ENCODE results near the gene SYT17. TPM values are rescaled to one million over a fixed set of nuclear protein-coding genes. Genes with fewer than 3 reads are reported as not detected.

Gene SYT17
- total and polyA plus RNA-seq, 10 of the 15 experiments (the other 5 are each of a cell fraction or from before 2014, with no cell fraction given), result 3.7 to 12.3 (median 5.0) TPM

DNA sequence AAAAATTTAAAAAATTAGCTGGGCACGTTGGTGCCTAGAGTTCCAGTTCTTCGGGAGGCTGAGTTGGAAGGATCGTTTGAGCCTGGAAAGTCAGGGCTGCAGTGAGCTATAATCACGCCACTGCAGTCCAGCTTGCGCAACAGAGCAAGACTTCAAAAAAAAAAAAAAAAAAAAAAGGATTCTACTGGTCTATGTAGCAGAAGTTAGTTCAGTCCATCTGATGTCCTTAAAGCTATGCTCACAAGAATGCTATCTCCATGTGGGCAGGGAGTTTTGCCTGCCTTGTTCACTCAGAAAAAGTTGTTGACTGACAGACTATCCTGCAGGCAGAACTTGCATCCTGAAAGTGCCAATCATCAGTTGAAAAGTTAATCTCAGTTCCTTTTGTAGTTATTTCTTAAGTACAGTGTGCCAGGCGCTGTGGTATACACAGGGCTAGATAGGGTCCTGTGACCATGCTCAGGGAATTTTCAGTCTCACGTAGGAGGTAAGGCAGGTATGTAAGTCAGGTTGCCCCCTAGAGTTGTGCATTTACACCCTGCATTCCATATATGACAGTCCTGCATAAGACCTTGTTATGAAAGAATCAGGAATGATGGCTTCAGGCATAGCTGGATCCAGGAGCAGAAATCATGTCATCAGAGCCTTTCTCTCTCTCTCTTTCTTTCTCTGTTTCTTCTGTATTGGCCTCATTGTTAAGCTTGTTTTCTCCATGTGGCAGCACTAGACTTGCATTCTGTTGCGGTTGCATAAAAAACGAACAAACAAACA lies 7.6 kb downstream of the SYT17 start:
- H3K27me3 ChIP-seq (replicated peaks in 1 of 2; ENCODE audit: control insufficient read depth in 2 of 2, insufficient read depth in 2 of 2, low read length in 1 of 2), result no peaks in the 10 kb centered on the region
- no peak overlapping the region for H3K9ac ChIP-seq (ENCODE audit: control insufficient read depth, insufficient read depth, low read length)
- no TSS peak for BruUV-seq (replicated peaks)
- no peaks in the 10 kb centered on the region for H3K9me3 ChIP-seq (replicated peaks; ENCODE audit: control insufficient read depth, insufficient read depth, low read length)
- no peak for TF ChIP-seq ASH2L (IDR thresholded peaks at IDR 0.05; ENCODE audit: borderline replicate concordance, low read depth)
- TF ChIP-seq, protein P1, sequence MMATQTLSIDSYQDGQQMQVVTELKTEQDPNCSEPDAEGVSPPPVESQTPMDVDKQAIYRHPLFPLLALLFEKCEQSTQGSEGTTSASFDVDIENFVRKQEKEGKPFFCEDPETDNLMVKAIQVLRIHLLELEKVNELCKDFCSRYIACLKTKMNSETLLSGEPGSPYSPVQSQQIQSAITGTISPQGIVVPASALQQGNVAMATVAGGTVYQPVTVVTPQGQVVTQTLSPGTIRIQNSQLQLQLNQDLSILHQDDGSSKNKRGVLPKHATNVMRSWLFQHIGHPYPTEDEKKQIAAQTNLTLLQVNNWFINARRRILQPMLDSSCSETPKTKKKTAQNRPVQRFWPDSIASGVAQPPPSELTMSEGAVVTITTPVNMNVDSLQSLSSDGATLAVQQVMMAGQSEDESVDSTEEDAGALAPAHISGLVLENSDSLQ (IDR thresholded peaks at IDR 0.05), result peak; percentile 20; the same call in 1 of the 2 replicates
- FAIRE-seq (no peak), DNase-seq (ENCODE audit: low read depth, low spot score) (no peak), ATAC-seq (no peak)
- no peak overlapping the region for H3K4me2 ChIP-seq (ENCODE audit: control insufficient read depth, insufficient read depth)
- ChIA-PET SMC1A (ENCODE audit: uncharacterized antibody, unreplicated experiment) (interaction anchor here (1.4 to 7.0 kb wide), 2 partner anchors 81 to 90 kb away, joined by 3 to 59 read pairs; no protein-coding TSS in a partner anchor), POLR2A (no interaction called here), CTCF (interaction anchor here (0.7 to 8.6 kb wide), 3 partner anchors 53 to 1517 kb away, joined by 3 to 80 read pairs (median 3); no protein-coding TSS in a partner anchor), RAD21 (ENCODE audit: unreplicated experiment) (no interaction called here)
- H3K27ac ChIP-seq (ENCODE audit: control insufficient read depth, insufficient read depth), result no peak overlapping the region
- H3K4me3 ChIP-seq, result no peak overlapping the region
- no peaks in the 10 kb centered on the region for H3K36me3 ChIP-seq (ENCODE audit: control insufficient read depth in 2 of 2, insufficient read depth in 2 of 2, low read length in 1 of 2)
- in situ Hi-C loops (cut with MboI) (no loop called here), intact Hi-C loops (cut with micrococcal nuclease; ENCODE audit: unreplicated experiment) (no loop called here)
- 77% methylated on average over 9 of the region's 9 CpGs for WGBS (ENCODE audit: insufficient coverage, insufficient replicate concordance, low lambda C conversion rate, missing lambda C conversion rate)
- no peaks in the 10 kb centered on the region for H3K79me2 ChIP-seq (ENCODE audit: control insufficient read depth, insufficient read depth, low read length)
- no peaks in the 10 kb centered on the region for H3K4me1 ChIP-seq (ENCODE audit: control insufficient read depth, insufficient read depth, low read length)
- H4K20me1 ChIP-seq (ENCODE audit: control insufficient read depth, insufficient read depth), result no peaks in the 10 kb centered on the region
- H2AFZ ChIP-seq (ENCODE audit: control insufficient read depth, low read depth, low read length), result no peak overlapping the region

DNA sequence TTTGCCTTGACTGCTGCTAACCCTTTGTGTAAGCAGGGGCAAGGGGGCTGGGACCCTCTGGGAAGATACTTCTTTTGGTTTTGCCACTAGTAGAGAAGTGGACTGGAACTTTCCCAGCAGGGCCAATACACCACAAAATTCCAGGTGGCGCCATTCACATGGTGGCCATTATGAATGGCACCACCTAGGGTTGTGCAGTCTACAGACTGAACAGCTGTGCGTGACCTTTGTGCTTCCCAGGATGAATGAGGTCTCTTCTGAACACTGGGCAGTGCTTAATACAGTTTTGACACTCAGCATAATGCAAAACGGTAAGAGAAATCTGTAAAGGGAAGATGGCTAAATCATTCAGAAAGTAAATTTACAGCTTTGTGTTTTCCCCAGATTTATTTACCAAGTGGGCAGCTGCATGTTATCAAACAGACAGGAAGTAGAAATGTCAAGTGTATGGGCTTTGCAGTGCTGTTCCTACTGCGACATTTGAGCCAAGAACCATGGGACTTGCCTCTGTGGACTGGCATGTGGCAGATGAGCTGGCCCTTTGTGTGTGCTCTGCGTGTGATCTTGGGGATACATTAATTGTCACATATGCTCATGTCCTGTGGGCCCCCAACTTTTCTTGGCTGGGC lies 9.2 kb downstream of the SYT17 start:
- Histone ChIP-seq H3K9me3 (replicated peaks; ENCODE audit: control insufficient read depth, insufficient read depth, low read length) (no peaks in the 10 kb centered on the region), H3K4me3 (no peak overlapping the region), H3K4me1 (ENCODE audit: control insufficient read depth, insufficient read depth, low read length) (no peaks in the 10 kb centered on the region), H3K4me2 (ENCODE audit: control insufficient read depth, insufficient read depth) (no peak overlapping the region), H3K36me3 (ENCODE audit: control insufficient read depth in 2 of 2, insufficient read depth in 2 of 2, low read length in 1 of 2) (no peaks in the 10 kb centered on the region), H3K27ac (ENCODE audit: control insufficient read depth, insufficient read depth) (no peak overlapping the region), H3K27me3 (replicated peaks in 1 of 2; ENCODE audit: control insufficient read depth in 2 of 2, insufficient read depth in 2 of 2, low read length in 1 of 2) (no peaks in the 10 kb centered on the region), H2AFZ (ENCODE audit: control insufficient read depth, low read depth, low read length) (no peak overlapping the region), H3K9ac (ENCODE audit: control insufficient read depth, insufficient read depth, low read length) (no peak overlapping the region), H4K20me1 (ENCODE audit: control insufficient read depth, insufficient read depth) (no peaks in the 10 kb centered on the region), H3K79me2 (ENCODE audit: control insufficient read depth, insufficient read depth, low read length) (no peaks in the 10 kb centered on the region)
- DNase-seq (ENCODE audit: low read depth, low spot score), result no peak
- ChIA-PET POLR2A (no interaction called here), CTCF (interaction anchor here (0.8 to 8.6 kb wide), 8 partner anchors 10 to 325 kb away, joined by 3 to 80 read pairs (median 4); no protein-coding TSS in a partner anchor), SMC1A (ENCODE audit: uncharacterized antibody, unreplicated experiment) (interaction anchor here (0.6 to 7.0 kb wide), 5 partner anchors 39 to 199 kb away, joined by 3 to 59 read pairs (median 3); no protein-coding TSS in a partner anchor), RAD21 (ENCODE audit: unreplicated experiment) (interaction anchor here (1.3 kb wide), 1 partner anchor 67 kb away, joined by 3 read pairs; no protein-coding TSS in a partner anchor)
- TF ChIP-seq YY1 (IDR thresholded peaks at IDR 0.05; ENCODE audit: low read depth, low read length), result 0 out of 2 replicates have a peak, but pooled peaks have one; percentile 27
- TF ChIP-seq, protein P2, sequence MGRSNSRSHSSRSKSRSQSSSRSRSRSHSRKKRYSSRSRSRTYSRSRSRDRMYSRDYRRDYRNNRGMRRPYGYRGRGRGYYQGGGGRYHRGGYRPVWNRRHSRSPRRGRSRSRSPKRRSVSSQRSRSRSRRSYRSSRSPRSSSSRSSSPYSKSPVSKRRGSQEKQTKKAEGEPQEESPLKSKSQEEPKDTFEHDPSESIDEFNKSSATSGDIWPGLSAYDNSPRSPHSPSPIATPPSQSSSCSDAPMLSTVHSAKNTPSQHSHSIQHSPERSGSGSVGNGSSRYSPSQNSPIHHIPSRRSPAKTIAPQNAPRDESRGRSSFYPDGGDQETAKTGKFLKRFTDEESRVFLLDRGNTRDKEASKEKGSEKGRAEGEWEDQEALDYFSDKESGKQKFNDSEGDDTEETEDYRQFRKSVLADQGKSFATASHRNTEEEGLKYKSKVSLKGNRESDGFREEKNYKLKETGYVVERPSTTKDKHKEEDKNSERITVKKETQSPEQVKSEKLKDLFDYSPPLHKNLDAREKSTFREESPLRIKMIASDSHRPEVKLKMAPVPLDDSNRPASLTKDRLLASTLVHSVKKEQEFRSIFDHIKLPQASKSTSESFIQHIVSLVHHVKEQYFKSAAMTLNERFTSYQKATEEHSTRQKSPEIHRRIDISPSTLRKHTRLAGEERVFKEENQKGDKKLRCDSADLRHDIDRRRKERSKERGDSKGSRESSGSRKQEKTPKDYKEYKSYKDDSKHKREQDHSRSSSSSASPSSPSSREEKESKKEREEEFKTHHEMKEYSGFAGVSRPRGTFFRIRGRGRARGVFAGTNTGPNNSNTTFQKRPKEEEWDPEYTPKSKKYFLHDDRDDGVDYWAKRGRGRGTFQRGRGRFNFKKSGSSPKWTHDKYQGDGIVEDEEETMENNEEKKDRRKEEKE (IDR thresholded peaks at IDR 0.05), result no peak
- in situ Hi-C loops (cut with MboI), result no loop called here
- WGBS (ENCODE audit: insufficient coverage, insufficient replicate concordance, low lambda C conversion rate, missing lambda C conversion rate), result 55% methylated on average over 5 of the region's 5 CpGs
- no peak for FAIRE-seq
- intact Hi-C loops (cut with micrococcal nuclease; ENCODE audit: unreplicated experiment), result no loop called here
- BruUV-seq (replicated peaks), result no TSS peak
- no peak for ATAC-seq

All from GM12878 (cell line).